A549 (cell line): ENCODE results near the gene TCEANC2. TPM values are rescaled to one million over a fixed set of nuclear protein-coding genes. Genes with fewer than 3 reads are reported as not detected.

Experiments
- ATAC-seq, 2 experiments: fragments of 200-7000 bp in 1 of 2; fragments of >200 bp in 1 of 2; cut with Nextera tagmentation in 1 of 2; cut with Tn5 transposase in 1 of 2; 3 replicates each; pipeline versions ENCODE4 v1.8.0 to v1.9.1; 2018 to 2020; ENCODE audit warnings: mild to moderate bottlenecking in 1 of 2, moderate library complexity in 1 of 2
- CTCF ChIA-PET: fragments of 300-600 bp; sonication (Branson Sonifier 250); formaldehyde crosslinking; extraction: SDS; loops from one replicate; lab custom pipeline; 2021; ENCODE audit warnings: antibody characterized with exemption, inconsistent platforms; lab: Yijun Ruan, JAX
- POLR2A ChIA-PET: fragments of 350-600 bp; formaldehyde crosslinking; extraction: SDS; loops from one replicate; lab custom pipeline; 2021; ENCODE audit warnings: antibody characterized with exemption, inconsistent platforms; lab: Yijun Ruan, JAX
- DNase-seq, 2 experiments: peaks; one replicate each; pipeline versions ENCODE4 v3.0.0 to v3.0.0-alpha.2; 2011 to 2016; ENCODE audit warnings: low read depth in 1 of 2, low spot score in 1 of 2
- FAIRE-seq: peaks from 2 replicates; lab custom pipeline; 2011; peaks lifted over from hg19 to GRCh38; lab: Jason Lieb, UNC
- H3K27ac ChIP-seq, 2 experiments: fragments of >200 bp; sonication (Bioruptor Twin); formaldehyde crosslinking; 3 replicates each; pipeline ENCODE4 v1.5.1; 2016 to 2017
- H3K4me1 ChIP-seq: fragments of >200 bp; sonication (Bioruptor Twin); formaldehyde crosslinking; 3 replicates; pipeline ENCODE4 v1.6.1; 2016
- H3K4me2 ChIP-seq: fragments of >200 bp; sonication (Bioruptor Twin); formaldehyde crosslinking; 3 replicates; pipeline ENCODE4 v1.6.1; 2016
- H3K4me3 ChIP-seq: fragments of >200 bp; sonication (Bioruptor Twin); formaldehyde crosslinking; 3 replicates; pipeline ENCODE4 v1.5.1; 2016
- H3K9me3 ChIP-seq: fragments of >200 bp; sonication (Bioruptor Twin); formaldehyde crosslinking; 3 replicates; pipeline ENCODE4 v1.6.1; 2016
- E2F6 ChIP-seq: IDR thresholded peaks from 2 replicates; pipeline ENCODE4 v1.6.1; 2012; ENCODE audit warnings: low read depth, borderline replicate concordance
- EHF ChIP-seq: fragments of 250-450 bp; sonication (Bioruptor Pico); IDR thresholded peaks from 2 replicates; pipeline ENCODE4 v1.5.0; 2020; ENCODE audit warnings: mild to moderate bottlenecking
- EHMT2 ChIP-seq: fragments of 200-600 bp; sonication (generic); IDR thresholded peaks from 2 replicates; pipeline ENCODE4 v1.6.1; 2016; ENCODE audit warnings: antibody characterized with exemption, low read depth, mild to moderate bottlenecking, moderate library complexity
- FOSL2 ChIP-seq, 2 experiments: fragments of 450-650 bp in 1 of 2; fragments of >200 bp in 1 of 2; sonication (Bioruptor Twin) in 1 of 2; formaldehyde crosslinking; IDR thresholded peaks; 2 replicates each; pipeline versions ENCODE4 v1.5.0 to v1.6.1; 2016 to 2020; ENCODE audit warnings: mild to moderate bottlenecking in 1 of 2, moderate library complexity in 1 of 2
- FOXS1 ChIP-seq: fragments of 250-450 bp; sonication (Bioruptor Pico); IDR thresholded peaks from 2 replicates; pipeline ENCODE4 v1.5.0; 2020; ENCODE audit warnings: mild to moderate bottlenecking, moderate library complexity
- HDAC2 ChIP-seq: fragments of 200-600 bp; sonication (generic); IDR thresholded peaks from 2 replicates; pipeline ENCODE4 v1.6.1; 2016
- HOXA7 ChIP-seq: fragments of 250-450 bp; sonication (Bioruptor Pico); IDR thresholded peaks from 2 replicates; pipeline ENCODE4 v1.5.0; 2020; ENCODE audit warnings: mild to moderate bottlenecking, moderate library complexity
- HOXB13 ChIP-seq: fragments of 250-450 bp; sonication (Bioruptor Pico); IDR thresholded peaks from 2 replicates; pipeline ENCODE4 v1.5.0; 2020; ENCODE audit warnings: low read depth, mild to moderate bottlenecking, moderate library complexity
- HOXB5 ChIP-seq: fragments of 250-450 bp; sonication (Bioruptor Pico); IDR thresholded peaks from 2 replicates; pipeline ENCODE4 v1.5.0; 2020; ENCODE audit warnings: mild to moderate bottlenecking, moderate library complexity
- JUN ChIP-seq, 2 experiments: fragments of >200 bp; sonication (Bioruptor Twin); formaldehyde crosslinking; IDR thresholded peaks; 2 replicates in 1 of 2; 3 replicates in 1 of 2; pipeline ENCODE4 v1.6.1; 2016 to 2017
- KDM1A ChIP-seq: fragments of 200-600 bp; sonication (generic); IDR thresholded peaks from 2 replicates; pipeline ENCODE4 v1.6.1; 2016; ENCODE audit warnings: low read depth, mild to moderate bottlenecking
- MAZ ChIP-seq: fragments of 150-350 bp; IDR thresholded peaks from 2 replicates; pipeline ENCODE4 v1.6.1; 2014; ENCODE audit warnings: antibody characterized with exemption, low read depth, low read length, borderline replicate concordance
- NFE2L2 ChIP-seq: fragments of 150-350 bp; conservative IDR thresholded peaks from 2 replicates; pipeline ENCODE4 v1.6.1; 2014; ENCODE audit warnings: low read length
- NPAS2 ChIP-seq: fragments of 250-450 bp; sonication (Bioruptor Pico); IDR thresholded peaks from 2 replicates; pipeline ENCODE4 v1.8.0; 2022; ENCODE audit warnings: mild to moderate bottlenecking, moderate library complexity, borderline replicate concordance
- POLR2A ChIP-seq: IDR thresholded peaks from 2 replicates; pipeline ENCODE4 v1.6.1; 2012; ENCODE audit warnings: mild to moderate bottlenecking, low read length
- POLR2AphosphoS2 ChIP-seq: conservative IDR thresholded peaks from 2 replicates; pipeline ENCODE4 v1.6.1; 2012; ENCODE audit warnings: low read length, improper control_type of control experiment, inconsistent platforms
- RFX5 ChIP-seq: fragments of 450-650 bp; IDR thresholded peaks from 2 replicates; pipeline ENCODE4 v1.7.1; 2014; ENCODE audit warnings: antibody characterized with exemption, mild to moderate bottlenecking, moderate library complexity
- SREBF2 ChIP-seq: fragments of 450-650 bp; IDR thresholded peaks from 2 replicates; pipeline ENCODE4 v1.6.1; 2014; ENCODE audit warnings: mild to moderate bottlenecking, moderate library complexity
- TFCP2L1 ChIP-seq: fragments of 250-450 bp; sonication (Bioruptor Pico); IDR thresholded peaks from 2 replicates; pipeline ENCODE4 v1.5.0; 2021; ENCODE audit warnings: mild to moderate bottlenecking
- TP53 ChIP-seq: fragments of 250-450 bp; sonication (Bioruptor Pico); IDR thresholded peaks from 2 replicates; pipeline ENCODE4 v1.5.0; 2021; ENCODE audit warnings: mild to moderate bottlenecking, moderate library complexity
- ZC3H11A ChIP-seq: fragments of 450-650 bp; IDR thresholded peaks from 2 replicates; pipeline ENCODE4 v1.6.1; 2014; ENCODE audit warnings: antibody characterized with exemption, mild to moderate bottlenecking
- ZNF302 ChIP-seq: fragments of 250-450 bp; sonication (Bioruptor Pico); IDR thresholded peaks from 2 replicates; pipeline ENCODE4 v1.9.0; 2021; ENCODE audit warnings: inconsistent platforms, mild to moderate bottlenecking, moderate library complexity
- WGBS: methylation state at CpG from one replicate; pipeline ENCODE4 v1.1.6; 2017; ENCODE audit errors: missing lambda C conversion rate; 5-methylcytosine and 5-hydroxymethylcytosine counted together
- polyA plus RNA-seq, 4 experiments: library from polyadenylated mRNA; depleted of rRNA in 3 of 4; stranded (reverse); fragments of >200 nt; fragmentation: RNase III in 1 of 4; extraction: RNeasy Plus Mini Kit Qiagen cat#74134 plus additional on column Dnase treatment in 1 of 4; gene quantifications; 2 replicates in 3 of 4; 3 replicates in 1 of 4; pipeline ENCODE4 v1.2.3, GENCODE V29; 2011 to 2017

The TCEANC2 gene
- polyA plus RNA-seq, 2 of the 4 experiments (the other 2 are of a cell fraction): 1.9 to 3.4 TPM

- no peak overlapping the region for H3K4me3 ChIP-seq
- DNase-seq: no peak
- WGBS: 2% methylated on average over 1 of the region's 1 CpG
- H3K4me2 ChIP-seq: no peak overlapping the region
- H3K4me1 ChIP-seq: no peaks in the 10 kb centered on the region
- POLR2A ChIA-PET: no interaction called here
- ATAC-seq: no peak
- FAIRE-seq: no peak
- H3K9me3 ChIP-seq: no peaks in the 10 kb centered on the region
- TF ChIP-seq EHMT2 (no peak), KDM1A (no peak), E2F6 (no peak), MAZ (no peak), POLR2A (no peak), TP53 (CRISPR knock-in tag) (no peak), ZNF302 (CRISPR knock-in tag) (no peak), RFX5 (no peak), EHF (CRISPR knock-in tag) (no peak)
- TF ChIP-seq, all 56 proteins: peak for 0
- CTCF ChIA-PET: no interaction called here
- no peak overlapping the region for H3K27ac ChIP-seq
Measured at GRCh38 chr1:54041806-54042205, 11.6 kb upstream of the TCEANC2 start.

- H3K27ac ChIP-seq: no peak overlapping the region
- H3K9me3 ChIP-seq: no peaks in the 10 kb centered on the region
- no peaks in the 10 kb centered on the region for H3K4me1 ChIP-seq
- WGBS: 95% methylated on average over 2 of the region's 2 CpGs
- ATAC-seq: no peak
- no peak overlapping the region for H3K4me3 ChIP-seq
- CTCF ChIA-PET: interaction anchor here (0.6 kb wide), 1 partner anchor 146 kb away, joined by 3 read pairs; no protein-coding TSS in a partner anchor
- H3K4me2 ChIP-seq: no peak overlapping the region
- TF ChIP-seq KDM1A (no peak), HOXA7 (no peak), SREBF2 (no peak), HOXB5 (CRISPR knock-in tag) (no peak), HDAC2 (no peak), HOXB13 (no peak), RFX5 (no peak), JUN (IDR thresholded peaks at IDR 0.05) (no peak), EHF (CRISPR knock-in tag) (no peak), NPAS2 (CRISPR knock-in tag) (no peak), FOXS1 (CRISPR knock-in tag) (no peak), POLR2AphosphoS2 (no peak), MAZ (no peak), POLR2A (no peak)
- TF ChIP-seq, all 56 proteins: peak for 0
- POLR2A ChIA-PET: no interaction called here
- DNase-seq: no peak
- no peak for FAIRE-seq
Measured at GRCh38 chr1:54045496-54045895, 7.9 kb upstream of the TCEANC2 start.

- CTCF ChIA-PET: interaction anchor here (0.6 to 0.7 kb wide), 2 partner anchors 10 to 52 kb away, joined by 3 to 6 read pairs; no protein-coding TSS in a partner anchor
- no peak overlapping the region for H3K27ac ChIP-seq
- POLR2A ChIA-PET: no interaction called here
- ATAC-seq: no peak
- no peak for FAIRE-seq
- H3K4me2 ChIP-seq: no peak overlapping the region
- TF ChIP-seq NFE2L2 (no peak), FOXS1 (CRISPR knock-in tag) (no peak), ZC3H11A (no peak), TFCP2L1 (CRISPR knock-in tag) (no peak), RFX5 (no peak), FOSL2 (IDR thresholded peaks at IDR 0.05) (no peak), FOSL2 (CRISPR knock-in tag; IDR thresholded peaks at IDR 0.05) (no peak)
- H3K4me1 ChIP-seq: peaks cover 7% of the 10 kb centered on the region; the same call in 1 of the 3 replicates
- no peak overlapping the region for H3K4me3 ChIP-seq
- WGBS: 83% methylated on average over 7 of the region's 7 CpGs
- no peak for DNase-seq
- H3K9me3 ChIP-seq: no peaks in the 10 kb centered on the region
Measured at GRCh38 chr1:54046671-54047383, 6.6 kb upstream of the TCEANC2 start.
